ENCODE measurements around the gene RAX.

Gene RAX

DNA sequence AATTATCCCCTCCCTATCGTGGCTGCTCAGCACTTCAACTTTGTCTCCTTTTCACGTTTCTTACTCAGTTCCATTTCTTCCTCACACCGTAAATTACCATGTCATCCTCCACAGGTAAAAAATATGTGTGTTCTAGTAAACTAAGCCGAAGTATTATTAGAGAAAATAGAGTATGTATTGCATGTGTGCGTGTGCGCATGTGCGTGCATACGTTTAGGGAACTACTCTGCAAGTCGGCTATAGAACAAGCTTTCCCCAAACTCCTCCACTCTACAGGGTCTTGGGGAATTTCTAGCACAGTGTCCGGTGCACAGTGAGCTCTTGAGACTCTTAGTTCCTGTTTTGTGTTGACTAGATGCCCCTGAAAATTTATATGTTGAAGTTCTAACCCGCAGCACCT is 9.1 kb upstream of the RAX start:
- H3K9me3 ChIP-seq (ENCODE audit: control insufficient read depth, insufficient read depth, low read length), result no peaks in the 10 kb centered on the region
- H3K36me3 ChIP-seq (ENCODE audit: insufficient read depth, low read length), result no peaks in the 10 kb centered on the region
- no peak overlapping the region for H3K9ac ChIP-seq (ENCODE audit: low read depth, low read length)
- H3K4me1 ChIP-seq (ENCODE audit: insufficient read depth, low read length), result no peaks in the 10 kb centered on the region

DNA sequence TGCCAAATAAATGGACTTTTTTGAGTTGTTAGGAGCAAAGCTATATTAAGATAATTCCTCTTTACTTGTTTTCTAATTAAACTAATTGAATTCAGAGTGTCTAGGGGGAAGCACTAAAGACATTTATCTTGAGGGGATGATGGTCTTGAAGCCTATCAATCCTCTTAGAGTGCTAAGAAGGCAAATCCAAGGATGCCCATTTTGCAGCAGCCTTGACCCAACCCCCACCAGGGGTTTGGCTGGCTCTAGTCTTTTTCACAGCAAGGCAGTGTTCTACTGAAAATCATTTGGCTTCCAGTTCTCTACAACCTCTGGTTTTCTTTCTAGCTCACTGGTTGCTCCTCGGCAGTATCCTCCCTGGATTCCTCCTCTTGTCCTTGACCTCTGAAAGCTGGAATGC is 6.5 kb upstream of the RAX start:
- H3K36me3 ChIP-seq (ENCODE audit: insufficient read depth, low read length), result no peaks in the 10 kb centered on the region
- no peaks in the 10 kb centered on the region; the same call in 1 of the 2 replicates for H3K4me1 ChIP-seq (ENCODE audit: insufficient read depth, low read length)
- H3K9ac ChIP-seq (ENCODE audit: low read depth, low read length), result no peak overlapping the region
- no peaks in the 10 kb centered on the region for H3K9me3 ChIP-seq (ENCODE audit: control insufficient read depth, insufficient read depth, low read length)

DNA sequence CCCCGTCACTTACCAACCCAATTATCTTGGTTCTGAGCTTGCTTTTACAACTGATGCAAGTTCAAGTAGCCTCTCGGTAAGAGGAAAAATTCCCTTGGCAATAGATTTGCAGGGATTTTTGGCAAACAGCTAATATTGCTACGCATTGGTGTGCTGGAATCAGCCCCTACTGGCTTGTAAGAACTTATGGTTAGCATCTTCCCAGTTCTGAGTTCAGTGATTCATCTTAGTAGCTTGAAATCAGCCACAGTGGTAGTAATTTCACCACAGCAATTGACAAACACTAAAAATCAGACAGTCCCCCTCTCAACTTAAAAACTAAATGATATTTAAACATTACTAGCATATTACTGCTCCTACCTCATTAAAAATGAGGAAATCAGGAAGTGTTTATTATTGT is 5.9 kb upstream of the RAX start:
- H3K9me3 ChIP-seq (ENCODE audit: control insufficient read depth, insufficient read depth, low read length), result no peaks in the 10 kb centered on the region
- H3K4me1 ChIP-seq (ENCODE audit: insufficient read depth, low read length), result no peaks in the 10 kb centered on the region; the same call in none of the 2 replicates
- H3K9ac ChIP-seq (ENCODE audit: low read depth, low read length), result no peak overlapping the region
- no peaks in the 10 kb centered on the region for H3K36me3 ChIP-seq (ENCODE audit: insufficient read depth, low read length)

DNA sequence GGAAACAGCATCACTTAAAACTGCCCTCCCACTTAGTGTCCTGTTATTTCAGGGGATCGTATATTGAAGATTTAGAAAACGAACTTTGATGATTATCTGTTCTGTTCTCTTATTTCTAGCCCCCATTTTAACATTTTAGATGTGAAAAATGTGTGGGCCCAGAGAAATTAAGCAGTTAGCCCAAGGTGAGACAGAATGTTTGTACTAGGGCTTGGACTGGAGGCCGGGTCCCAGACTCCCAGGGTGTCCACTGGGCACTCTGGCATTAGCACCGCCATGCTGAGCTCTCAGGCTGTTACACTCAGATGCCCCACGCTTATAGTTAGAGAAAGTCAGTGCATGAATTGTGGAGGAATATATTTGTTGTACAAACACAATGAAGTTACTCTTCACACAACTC is 5.5 kb upstream of the RAX start:
- no peaks in the 10 kb centered on the region; the same call in none of the 2 replicates for H3K4me1 ChIP-seq (ENCODE audit: insufficient read depth, low read length)
- no peaks in the 10 kb centered on the region for H3K36me3 ChIP-seq (ENCODE audit: insufficient read depth, low read length)
- H3K9me3 ChIP-seq (ENCODE audit: control insufficient read depth, insufficient read depth, low read length), result no peaks in the 10 kb centered on the region
- no peak overlapping the region for H3K9ac ChIP-seq (ENCODE audit: low read depth, low read length)

DNA sequence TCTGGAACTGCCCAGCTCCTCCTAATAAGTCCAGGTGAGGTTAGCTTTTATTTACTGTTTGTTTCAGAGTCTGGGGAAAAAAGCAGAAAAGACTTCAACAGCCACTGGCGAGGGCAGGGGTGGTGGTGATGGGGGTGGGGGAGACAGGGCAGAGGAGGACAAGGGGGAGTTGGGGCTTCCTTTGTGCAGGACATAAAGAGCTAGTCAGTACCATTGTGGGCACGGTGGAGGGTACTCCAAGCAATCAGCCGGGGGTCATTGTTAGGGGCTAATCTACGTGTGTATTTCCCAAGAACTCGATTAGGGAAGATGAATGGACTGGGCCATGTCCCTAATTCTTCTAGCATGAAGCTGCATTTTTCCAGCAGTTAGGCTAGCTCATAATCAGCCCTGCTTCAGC is 2.8 kb upstream of the RAX start:
- Histone ChIP-seq H3K9ac (ENCODE audit: low read depth, low read length) (no peak overlapping the region), H3K4me1 (ENCODE audit: insufficient read depth, low read length) (peaks cover 1% of the 10 kb centered on the region)

DNA sequence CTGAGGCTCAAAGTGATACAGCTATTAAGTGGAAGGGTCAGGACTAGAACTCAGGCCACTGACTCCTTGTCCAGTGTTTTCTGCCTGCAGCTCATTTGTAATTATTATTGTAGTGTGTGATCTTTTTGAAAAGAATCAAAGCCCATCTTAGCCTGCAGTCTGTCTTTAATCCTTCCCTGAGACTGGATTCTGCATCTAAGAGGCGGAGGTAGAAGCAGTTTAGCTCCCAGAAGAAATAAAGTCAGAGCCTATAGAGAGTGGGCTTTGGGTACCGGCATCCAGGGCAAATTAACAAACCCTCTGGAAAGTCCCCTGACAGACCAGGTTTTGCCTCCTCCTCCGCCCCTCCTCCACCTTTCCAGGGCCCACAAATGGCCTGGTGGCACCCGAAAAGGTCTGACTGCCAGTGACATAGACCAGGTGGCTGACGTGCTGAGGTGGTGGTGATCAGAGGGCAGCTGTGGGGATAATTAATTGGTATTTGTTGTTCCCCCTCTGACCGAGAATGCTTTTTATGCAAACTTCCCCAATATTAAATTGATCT is 2.2 kb upstream of the RAX start:
- no peak overlapping the region for H3K9ac ChIP-seq (ENCODE audit: low read depth, low read length)
- peaks cover 6% of the 10 kb centered on the region for H3K4me1 ChIP-seq (ENCODE audit: insufficient read depth, low read length)
- H3K36me3 ChIP-seq (ENCODE audit: insufficient read depth, low read length), result no peaks in the 10 kb centered on the region
- H3K9me3 ChIP-seq (ENCODE audit: control insufficient read depth, insufficient read depth, low read length), result no peaks in the 10 kb centered on the region

More for the DNA sequence above, 2.8 kb upstream of the RAX start:
- no peaks in the 10 kb centered on the region for H3K9me3 ChIP-seq (ENCODE audit: control insufficient read depth, insufficient read depth, low read length)
- H3K36me3 ChIP-seq (ENCODE audit: insufficient read depth, low read length), result no peaks in the 10 kb centered on the region

DNA sequence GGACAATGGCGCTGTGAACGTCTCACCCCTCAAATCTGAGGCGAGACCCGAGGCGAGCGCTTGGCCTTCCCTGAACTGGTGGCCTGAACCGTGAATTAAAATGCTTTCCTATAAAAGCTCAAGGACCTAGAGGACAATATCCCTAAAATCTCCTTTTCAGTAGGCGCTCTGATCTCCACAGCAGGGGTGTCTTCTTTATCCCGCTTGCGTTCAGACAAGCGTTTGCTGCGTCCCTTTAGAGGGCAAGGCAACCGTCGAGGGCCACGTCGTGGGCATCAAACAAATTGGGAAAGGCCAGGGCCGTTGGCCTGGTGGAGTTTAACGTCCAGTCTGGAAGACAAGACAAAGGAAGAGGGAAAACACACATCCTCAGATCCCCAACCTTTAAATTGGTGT is 1.3 kb upstream of the RAX start:
- Histone ChIP-seq H3K36me3 (ENCODE audit: insufficient read depth, low read length) (no peaks in the 10 kb centered on the region), H3K9me3 (ENCODE audit: control insufficient read depth, insufficient read depth, low read length) (no peaks in the 10 kb centered on the region; the same call in 1 of the 2 replicates), H3K9ac (ENCODE audit: low read depth, low read length) (peak overlapping the region; percentile 69; the same call in 1 of the 2 replicates), H3K4me1 (ENCODE audit: insufficient read depth, low read length) (peaks cover 6% of the 10 kb centered on the region)

DNA sequence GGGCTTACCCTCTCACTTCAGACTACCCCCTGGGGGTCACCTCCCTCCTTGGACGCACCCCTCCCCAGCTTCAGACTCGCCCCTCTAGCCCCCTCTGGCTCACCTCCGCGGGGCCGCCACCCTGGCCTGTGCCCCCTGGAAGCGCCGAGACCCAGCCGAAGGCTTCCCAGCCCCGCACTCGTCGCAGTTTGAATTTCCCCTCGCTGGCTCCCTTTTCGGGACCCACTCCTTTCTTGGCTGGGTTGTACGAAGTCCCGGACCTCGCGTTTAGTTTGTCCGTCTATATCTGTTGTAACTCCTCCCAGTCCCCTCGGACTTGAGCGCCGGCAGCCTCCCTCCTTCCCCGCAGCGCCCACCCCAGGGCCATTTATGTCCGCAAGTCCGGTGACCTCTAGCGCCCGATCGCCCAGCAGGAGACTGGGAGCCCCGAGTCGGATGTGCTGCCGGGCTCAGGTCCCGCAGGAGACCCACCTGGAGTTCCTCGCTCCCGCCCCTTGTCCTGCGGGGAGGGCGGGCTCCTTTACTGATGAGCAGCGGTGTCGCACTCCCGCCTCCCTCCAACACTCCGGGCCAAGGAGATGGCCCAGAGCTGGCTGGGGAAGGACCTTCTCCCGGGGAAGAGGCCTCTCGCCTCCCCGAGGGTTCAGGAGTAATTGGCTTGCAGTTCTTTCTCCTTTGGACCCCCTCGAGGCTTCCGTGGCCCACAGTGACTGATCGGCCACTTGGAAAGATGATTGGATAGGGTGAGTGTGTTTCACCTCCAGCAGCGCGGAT is 692 bp upstream of the RAX start:
- Histone ChIP-seq H3K9ac (ENCODE audit: low read depth, low read length) (peak overlapping the region; percentile 69), H3K4me1 (ENCODE audit: insufficient read depth, low read length) (peaks cover 6% of the 10 kb centered on the region), H3K36me3 (ENCODE audit: insufficient read depth, low read length) (no peaks in the 10 kb centered on the region), H3K9me3 (ENCODE audit: control insufficient read depth, insufficient read depth, low read length) (no peaks in the 10 kb centered on the region; the same call in 1 of the 2 replicates)

DNA sequence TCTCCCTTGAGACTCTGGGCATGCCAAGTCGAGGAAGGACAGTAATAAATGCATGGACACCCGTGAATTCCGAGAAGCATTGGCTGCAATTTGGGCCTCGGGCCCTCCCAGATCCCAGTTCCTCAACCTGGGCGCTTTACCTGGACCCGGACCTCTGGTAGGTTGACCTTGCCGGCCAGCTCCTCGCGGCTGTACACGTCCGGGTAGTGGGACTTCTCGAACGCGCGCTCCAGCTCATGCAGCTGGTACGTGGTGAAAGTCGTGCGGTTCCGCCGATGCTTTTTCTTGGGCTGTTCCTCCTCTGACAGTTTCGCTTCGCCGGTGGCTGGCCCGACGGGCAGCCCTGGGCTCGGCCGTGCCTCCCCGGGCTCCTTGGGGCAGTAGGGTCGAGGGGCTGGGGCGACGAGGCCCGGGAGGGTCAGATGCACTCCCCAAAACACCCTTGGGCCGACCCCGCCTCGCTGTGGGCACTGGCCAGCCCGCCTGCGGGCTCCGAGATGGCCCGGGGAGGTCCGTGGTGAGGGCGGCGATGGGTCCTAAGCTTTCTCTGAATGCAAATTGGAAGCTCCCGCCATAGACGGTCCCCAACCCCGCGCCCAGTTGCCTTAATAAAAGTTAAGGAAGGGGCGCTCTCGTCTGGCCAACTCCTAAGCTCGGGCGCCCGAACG is 899 bp downstream of the RAX start:
- Histone ChIP-seq H3K9ac (ENCODE audit: low read depth, low read length) (no peak overlapping the region), H3K9me3 (ENCODE audit: control insufficient read depth, insufficient read depth, low read length) (no peaks in the 10 kb centered on the region; the same call in 1 of the 2 replicates), H3K4me1 (ENCODE audit: insufficient read depth, low read length) (peaks cover 6% of the 10 kb centered on the region), H3K36me3 (ENCODE audit: insufficient read depth, low read length) (no peaks in the 10 kb centered on the region)

DNA sequence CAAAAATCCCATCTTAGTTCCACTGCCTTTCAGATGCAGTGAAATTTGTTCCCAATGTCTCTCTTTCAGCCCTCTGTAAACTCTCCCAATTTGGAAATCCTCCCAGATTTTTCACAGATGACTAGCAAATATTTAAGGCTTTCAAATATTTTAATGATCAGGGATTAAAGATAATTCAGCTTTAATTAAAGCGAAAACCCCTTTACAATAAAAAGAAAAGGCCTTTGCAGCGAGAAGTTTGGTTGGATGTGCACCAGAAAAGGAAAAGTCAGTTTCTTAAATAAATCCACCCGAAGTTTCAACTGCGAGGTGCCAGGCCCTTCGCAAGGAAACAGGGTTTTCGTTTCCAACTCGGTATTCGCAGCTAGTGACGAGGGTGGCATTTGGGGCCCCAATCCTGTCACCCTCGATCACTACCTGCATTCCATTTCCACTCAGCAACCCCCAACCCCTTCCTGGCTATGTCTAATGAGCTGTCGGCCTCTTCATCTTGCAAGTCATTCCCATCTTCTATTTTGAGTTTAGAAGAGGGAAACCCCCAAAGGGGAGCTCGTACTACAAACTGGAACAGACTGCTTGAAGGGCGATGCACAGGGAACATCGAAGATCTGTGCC is 1.5 kb downstream of the RAX start:
- Histone ChIP-seq H3K4me1 (ENCODE audit: insufficient read depth, low read length) (peaks cover 6% of the 10 kb centered on the region), H3K36me3 (ENCODE audit: insufficient read depth, low read length) (no peaks in the 10 kb centered on the region), H3K9ac (ENCODE audit: low read depth, low read length) (no peak overlapping the region), H3K9me3 (ENCODE audit: control insufficient read depth, insufficient read depth, low read length) (no peaks in the 10 kb centered on the region; the same call in 1 of the 2 replicates)

DNA sequence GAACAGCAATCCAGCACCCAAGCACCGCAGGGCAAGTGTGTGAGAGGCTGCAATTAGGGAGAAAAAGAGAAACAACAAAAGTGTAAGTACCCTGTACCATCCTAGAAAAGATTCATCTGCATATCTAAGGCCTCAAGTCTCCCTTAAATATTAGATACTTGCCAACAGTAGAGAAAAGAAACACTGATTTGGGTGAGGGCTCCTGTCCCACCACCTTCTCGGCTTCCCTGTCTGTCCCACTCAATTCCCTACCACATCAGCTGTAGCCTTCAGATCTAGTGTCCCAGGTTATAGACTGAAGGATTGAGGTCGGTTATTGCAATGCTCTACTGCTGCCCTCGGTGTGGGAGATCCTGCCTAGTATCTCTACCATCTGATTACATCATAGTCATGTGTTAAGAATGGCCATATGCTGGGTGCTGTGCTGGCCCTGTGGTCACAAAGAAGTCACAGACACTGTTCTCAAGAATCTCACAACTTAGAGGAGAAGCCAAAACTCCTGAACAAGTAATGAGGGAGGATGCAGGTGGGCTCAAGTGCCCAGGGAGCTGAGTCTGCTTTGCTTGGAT is 2.5 kb downstream of the RAX start:
- Histone ChIP-seq H3K9me3 (ENCODE audit: control insufficient read depth, insufficient read depth, low read length) (no peaks in the 10 kb centered on the region; the same call in 1 of the 2 replicates), H3K9ac (ENCODE audit: low read depth, low read length) (no peak overlapping the region), H3K4me1 (ENCODE audit: insufficient read depth, low read length) (peaks cover 6% of the 10 kb centered on the region), H3K36me3 (ENCODE audit: insufficient read depth, low read length) (no peaks in the 10 kb centered on the region)

DNA sequence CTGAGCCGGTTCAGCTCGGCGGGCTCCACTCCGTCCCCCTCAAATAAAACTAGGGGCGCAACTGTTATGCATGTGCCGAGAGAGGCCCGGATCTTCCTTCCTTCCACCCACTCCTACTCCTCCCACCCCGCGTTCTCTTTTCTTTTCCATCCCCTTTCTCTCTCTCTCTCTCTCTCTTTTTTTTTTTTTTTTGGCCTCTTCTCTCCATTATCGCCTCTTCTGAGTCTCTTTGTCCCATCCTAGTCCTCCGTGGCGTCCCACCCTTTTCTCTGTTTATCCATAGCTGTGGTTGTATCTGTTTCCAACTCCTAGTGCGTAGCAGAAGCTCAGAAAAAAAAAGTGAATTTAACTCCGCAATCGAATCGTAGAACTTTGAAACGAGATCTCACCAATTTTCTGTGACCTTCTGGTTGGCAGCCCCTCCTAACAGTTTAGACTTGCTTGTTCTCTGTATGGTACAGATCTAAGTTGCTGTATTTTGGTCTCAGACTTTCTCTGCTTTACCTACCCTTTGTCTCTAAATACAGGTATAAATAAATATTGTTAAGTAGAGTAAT is 3.6 kb downstream of the RAX start:
- no peaks in the 10 kb centered on the region; the same call in none of the 2 replicates for H3K9me3 ChIP-seq (ENCODE audit: control insufficient read depth, insufficient read depth, low read length)
- no peaks in the 10 kb centered on the region for H3K36me3 ChIP-seq (ENCODE audit: insufficient read depth, low read length)
- peak overlapping the region; percentile 43; the same call in 1 of the 2 replicates for H3K9ac ChIP-seq (ENCODE audit: low read depth, low read length)
- H3K4me1 ChIP-seq (ENCODE audit: insufficient read depth, low read length), result peaks cover 6% of the 10 kb centered on the region

DNA sequence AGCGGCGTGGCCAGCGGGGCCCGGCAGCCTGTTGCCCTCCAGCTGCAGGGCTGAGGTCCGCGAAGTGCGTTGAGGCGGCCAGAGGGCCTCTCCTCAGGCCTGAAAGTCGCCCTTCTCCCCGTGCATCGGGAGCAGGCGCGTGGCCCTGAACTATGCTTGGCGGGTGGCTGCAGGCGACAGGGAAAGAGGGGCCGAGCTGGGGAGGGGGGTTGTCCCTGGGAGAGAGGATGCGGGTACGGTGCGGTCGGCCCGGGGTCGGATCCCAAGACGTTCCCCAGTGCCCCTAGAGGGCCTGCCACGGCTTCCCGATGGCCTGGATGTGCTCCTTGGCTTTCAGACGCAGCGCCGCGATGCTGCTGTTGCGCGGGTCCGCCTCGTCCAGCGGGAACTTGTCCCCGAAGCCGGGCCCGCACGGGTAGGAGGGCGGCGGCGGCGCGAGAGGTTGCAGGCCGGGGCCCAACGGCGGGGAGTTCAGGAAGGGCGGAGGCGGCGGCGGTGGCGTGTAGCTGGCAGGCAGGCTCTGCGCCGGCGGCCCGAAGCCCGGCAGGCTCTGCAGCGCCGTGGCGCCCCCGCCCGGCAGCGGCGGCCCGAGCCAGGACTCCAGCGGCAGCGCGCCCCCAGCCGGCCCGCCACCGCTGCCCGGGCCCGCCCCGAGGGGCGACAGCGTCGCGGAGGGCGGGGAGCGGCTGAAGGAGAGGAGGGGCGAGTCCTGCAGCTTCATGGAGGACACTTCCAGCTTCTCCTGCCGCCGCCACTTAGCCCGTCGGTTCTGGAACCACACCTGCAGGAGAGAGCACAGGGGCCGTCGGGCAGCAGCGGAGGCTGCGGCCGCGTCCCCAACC is 4.3 kb downstream of the RAX start:
- Histone ChIP-seq H3K9ac (ENCODE audit: low read depth, low read length) (peak overlapping the region; percentile 65; the same call in 1 of the 2 replicates), H3K36me3 (ENCODE audit: insufficient read depth, low read length) (no peaks in the 10 kb centered on the region), H3K9me3 (ENCODE audit: control insufficient read depth, insufficient read depth, low read length) (no peaks in the 10 kb centered on the region; the same call in none of the 2 replicates), H3K4me1 (ENCODE audit: insufficient read depth, low read length) (peaks cover 6% of the 10 kb centered on the region; the same call in 1 of the 2 replicates)
